ENCODE results near the gene MSI2.

The MSI2 gene

GRCh38 chr17:57527221-57528057 lies 271.1 kb downstream of the MSI2 start:
- no peak for DNase-seq (ENCODE audit: low read depth)

- no peak for DNase-seq (ENCODE audit: low read depth)
Observed at GRCh38 chr17:57528058-57528451, 271.7 kb downstream of the MSI2 start.

GRCh38 chr17:57530026-57530425 lies 273.7 kb downstream of the MSI2 start:
- no peak for DNase-seq (ENCODE audit: low read depth)

GRCh38 chr17:57530508-57530907 lies 274.2 kb downstream of the MSI2 start:
- DNase-seq (ENCODE audit: low read depth), result no peak

- DNase-seq (ENCODE audit: low read depth), result no peak
Observed at GRCh38 chr17:57531078-57531477, 274.8 kb downstream of the MSI2 start.

GRCh38 chr17:57531648-57532504 lies 275.6 kb downstream of the MSI2 start:
- no peak for DNase-seq (ENCODE audit: low read depth)

- no peak for DNase-seq (ENCODE audit: low read depth)
Observed at GRCh38 chr17:57532556-57532955, 276.2 kb downstream of the MSI2 start.

- DNase-seq (ENCODE audit: low read depth), result no peak
Observed at GRCh38 chr17:57532966-57533365, 276.6 kb downstream of the MSI2 start.

GRCh38 chr17:57533684-57534305 lies 277.5 kb downstream of the MSI2 start:
- no peak for DNase-seq (ENCODE audit: low read depth)

GRCh38 chr17:57534863-57535248 lies 278.5 kb downstream of the MSI2 start:
- no peak for DNase-seq (ENCODE audit: low read depth)

- DNase-seq (ENCODE audit: low read depth), result no peak
Observed at GRCh38 chr17:57535249-57535966, 279.1 kb downstream of the MSI2 start.

- no peak for DNase-seq (ENCODE audit: low read depth)
Observed at GRCh38 chr17:57536289-57536688, 280.0 kb downstream of the MSI2 start.

GRCh38 chr17:57536789-57537523 lies 280.6 kb downstream of the MSI2 start:
- DNase-seq (ENCODE audit: low read depth), result no peak

- no peak for DNase-seq (ENCODE audit: low read depth)
Observed at GRCh38 chr17:57537524-57538410, 281.4 kb downstream of the MSI2 start.

GRCh38 chr17:57538736-57539456 lies 282.6 kb downstream of the MSI2 start:
- no peak for DNase-seq (ENCODE audit: low read depth)

- DNase-seq (ENCODE audit: low read depth), result no peak
Observed at GRCh38 chr17:57539529-57540301, 283.4 kb downstream of the MSI2 start.

GRCh38 chr17:57540596-57540995 lies 284.3 kb downstream of the MSI2 start:
- DNase-seq (ENCODE audit: low read depth), result no peak

- DNase-seq (ENCODE audit: low read depth), result no peak
Observed at GRCh38 chr17:57541049-57541448, 284.7 kb downstream of the MSI2 start.

Measured in activated T-helper 1 cell treated with Interleukin-2 at 50 U/mL for 16 hours (primary cell).